ENCODE data around the gene HMGB3.

DNA sequence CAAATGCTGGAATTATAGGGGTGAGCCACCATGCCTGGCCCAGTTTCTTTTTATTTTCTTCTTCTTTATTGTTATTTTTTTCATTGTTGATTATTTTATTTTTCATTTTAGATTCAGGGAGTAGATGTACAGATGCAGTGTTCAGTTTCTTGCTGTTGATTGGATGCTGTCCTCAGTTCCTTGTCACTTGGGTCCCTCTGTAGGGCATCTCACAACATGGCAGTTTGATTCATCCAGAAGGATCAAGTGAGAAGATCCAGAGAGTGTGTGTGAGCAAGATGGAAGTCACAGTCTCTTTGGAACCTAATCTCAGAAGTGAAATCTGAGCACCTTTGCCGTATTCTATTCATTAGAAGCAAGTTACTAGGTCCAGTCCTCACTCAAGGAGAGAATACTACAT is 20.9 kb downstream of the HMGB3 start:
- TF ChIP-seq, protein P1, sequence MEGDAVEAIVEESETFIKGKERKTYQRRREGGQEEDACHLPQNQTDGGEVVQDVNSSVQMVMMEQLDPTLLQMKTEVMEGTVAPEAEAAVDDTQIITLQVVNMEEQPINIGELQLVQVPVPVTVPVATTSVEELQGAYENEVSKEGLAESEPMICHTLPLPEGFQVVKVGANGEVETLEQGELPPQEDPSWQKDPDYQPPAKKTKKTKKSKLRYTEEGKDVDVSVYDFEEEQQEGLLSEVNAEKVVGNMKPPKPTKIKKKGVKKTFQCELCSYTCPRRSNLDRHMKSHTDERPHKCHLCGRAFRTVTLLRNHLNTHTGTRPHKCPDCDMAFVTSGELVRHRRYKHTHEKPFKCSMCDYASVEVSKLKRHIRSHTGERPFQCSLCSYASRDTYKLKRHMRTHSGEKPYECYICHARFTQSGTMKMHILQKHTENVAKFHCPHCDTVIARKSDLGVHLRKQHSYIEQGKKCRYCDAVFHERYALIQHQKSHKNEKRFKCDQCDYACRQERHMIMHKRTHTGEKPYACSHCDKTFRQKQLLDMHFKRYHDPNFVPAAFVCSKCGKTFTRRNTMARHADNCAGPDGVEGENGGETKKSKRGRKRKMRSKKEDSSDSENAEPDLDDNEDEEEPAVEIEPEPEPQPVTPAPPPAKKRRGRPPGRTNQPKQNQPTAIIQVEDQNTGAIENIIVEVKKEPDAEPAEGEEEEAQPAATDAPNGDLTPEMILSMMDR (IDR thresholded peaks at IDR 0.05), result peak in 3 of 6 experiments; percentile 29 to 42 (median 30)
- no peak for TF ChIP-seq POLR2A (IDR thresholded peaks at IDR 0.05)

Data from adrenal gland (tissue), 5 donors.